TTC549 (cell line): ENCODE results near the gene CMTM1.
"Not testable (repeated sequence)": the region's sequence is repeated elsewhere in the genome, so short reads cannot be mapped to it uniquely, and the experiment has no call there.

Source experiments
- FAIRE-seq: peaks from 2 replicates; lab custom pipeline; 2012; peaks lifted over from hg19 to GRCh38; lab: Jason Lieb, UNC

CMTM1 gene

DNA sequence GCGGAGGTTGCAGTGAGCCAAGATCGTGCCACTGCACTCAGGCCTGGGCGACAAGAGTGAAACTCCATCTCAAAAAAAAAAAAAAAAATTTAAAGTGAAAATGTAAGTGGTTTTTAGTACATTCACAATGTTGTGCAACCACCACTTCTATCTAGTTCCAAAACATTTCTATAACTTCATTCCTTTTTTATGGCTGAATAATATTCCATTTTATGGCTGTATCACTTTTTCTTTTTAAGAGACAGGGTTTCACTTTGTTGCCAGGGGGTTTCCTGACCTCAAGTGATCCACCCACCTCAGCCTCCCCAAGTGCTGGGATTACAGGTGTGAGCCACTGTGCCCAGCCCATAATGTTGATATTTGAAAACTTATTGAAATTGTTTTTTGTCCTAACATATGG is 26.6 kb downstream of the CMTM1 start:
- FAIRE-seq = no peak

GRCh38 chr16:66594739-66595138 is 28.5 kb downstream of the CMTM1 start:
- FAIRE-seq = no peak

DNA sequence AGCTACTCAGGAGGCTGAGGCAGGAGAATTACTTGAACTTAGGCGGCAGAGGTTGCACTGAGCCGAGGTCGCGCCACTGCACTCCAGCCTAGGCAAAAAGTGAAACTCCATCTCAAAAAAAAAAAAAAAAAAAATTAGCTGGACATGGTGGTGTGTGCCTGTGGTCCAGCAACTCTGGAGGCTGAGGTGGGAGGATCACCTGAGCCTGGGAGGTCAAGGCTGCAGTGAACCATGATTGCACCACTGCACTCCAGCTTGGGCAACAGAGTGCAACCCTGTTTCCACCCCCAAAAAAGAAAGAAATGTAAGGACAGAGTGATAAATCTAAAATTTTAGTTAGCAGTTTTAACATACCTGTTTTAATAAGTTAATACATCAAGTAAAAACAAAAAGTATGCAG is 30.3 kb downstream of the CMTM1 start:
- not testable (repeated sequence) for FAIRE-seq

DNA sequence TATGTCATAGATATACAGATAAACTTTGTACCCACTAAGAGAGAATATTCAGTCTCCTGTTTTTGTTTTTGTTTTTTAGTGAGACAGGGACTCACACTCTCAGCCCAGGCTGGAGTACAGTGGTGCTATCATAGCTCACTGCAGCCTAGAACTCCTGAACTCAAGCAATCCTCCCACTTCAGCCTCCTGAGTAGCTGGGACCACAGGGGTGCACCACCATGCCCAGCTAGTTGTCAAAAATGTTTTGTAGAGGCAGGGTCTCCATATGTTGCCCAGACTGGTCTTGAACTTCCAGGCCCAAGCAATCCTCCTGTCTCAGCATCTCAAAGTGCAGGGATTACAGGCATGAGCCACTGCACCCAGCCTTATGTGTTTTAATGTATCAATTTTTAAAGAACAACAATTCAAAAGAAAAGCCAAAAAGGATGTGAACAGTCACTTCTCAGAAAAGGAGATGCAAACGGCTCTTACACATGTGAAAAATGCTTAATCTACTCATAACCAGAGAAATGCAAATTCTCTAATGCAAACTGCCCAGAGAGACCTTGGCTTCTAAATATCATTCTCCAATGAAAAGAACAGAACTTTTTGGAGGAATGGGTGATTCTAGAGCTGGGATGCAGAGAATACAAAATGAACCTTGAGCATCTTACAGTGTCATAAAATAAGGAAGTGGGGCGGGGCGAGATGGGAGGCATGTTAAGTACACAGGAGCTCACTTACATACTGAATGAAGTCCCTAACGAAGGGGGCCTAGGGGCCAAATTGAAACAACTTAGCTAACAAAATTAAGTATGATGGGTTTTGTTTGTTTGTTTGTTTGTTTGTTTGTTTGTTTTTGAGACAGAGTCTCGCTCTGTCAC is 31.0 kb downstream of the CMTM1 start:
- FAIRE-seq = no peak

DNA sequence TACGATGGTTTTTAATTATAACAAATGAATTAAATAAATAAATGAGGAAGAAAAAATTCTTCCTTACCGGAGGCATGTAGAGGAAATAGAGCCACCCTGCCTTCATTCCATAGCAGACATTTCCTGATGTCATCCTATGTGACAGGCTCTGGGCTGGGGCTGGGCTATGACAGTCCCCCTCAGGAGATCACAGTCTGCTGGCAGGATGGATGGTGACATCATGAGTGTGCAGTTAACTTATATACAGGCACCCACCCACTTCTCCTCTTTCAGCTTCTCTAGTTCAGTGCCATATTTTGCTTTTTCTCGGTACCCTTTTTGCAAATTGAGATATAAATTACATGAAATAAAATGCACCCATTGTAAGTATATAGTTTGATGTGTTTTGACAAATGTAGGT is 31.9 kb downstream of the CMTM1 start:
- no peak for FAIRE-seq

GRCh38 chr16:66599726-66600125 is 33.5 kb downstream of the CMTM1 start:
- no peak for FAIRE-seq

- FAIRE-seq = no peak
These were observed 34.2 kb downstream of the CMTM1 start for GRCh38 chr16:66600477-66600876.

- no peak for FAIRE-seq
These were observed 35.2 kb downstream of the CMTM1 start for GRCh38 chr16:66601471-66601870.

DNA sequence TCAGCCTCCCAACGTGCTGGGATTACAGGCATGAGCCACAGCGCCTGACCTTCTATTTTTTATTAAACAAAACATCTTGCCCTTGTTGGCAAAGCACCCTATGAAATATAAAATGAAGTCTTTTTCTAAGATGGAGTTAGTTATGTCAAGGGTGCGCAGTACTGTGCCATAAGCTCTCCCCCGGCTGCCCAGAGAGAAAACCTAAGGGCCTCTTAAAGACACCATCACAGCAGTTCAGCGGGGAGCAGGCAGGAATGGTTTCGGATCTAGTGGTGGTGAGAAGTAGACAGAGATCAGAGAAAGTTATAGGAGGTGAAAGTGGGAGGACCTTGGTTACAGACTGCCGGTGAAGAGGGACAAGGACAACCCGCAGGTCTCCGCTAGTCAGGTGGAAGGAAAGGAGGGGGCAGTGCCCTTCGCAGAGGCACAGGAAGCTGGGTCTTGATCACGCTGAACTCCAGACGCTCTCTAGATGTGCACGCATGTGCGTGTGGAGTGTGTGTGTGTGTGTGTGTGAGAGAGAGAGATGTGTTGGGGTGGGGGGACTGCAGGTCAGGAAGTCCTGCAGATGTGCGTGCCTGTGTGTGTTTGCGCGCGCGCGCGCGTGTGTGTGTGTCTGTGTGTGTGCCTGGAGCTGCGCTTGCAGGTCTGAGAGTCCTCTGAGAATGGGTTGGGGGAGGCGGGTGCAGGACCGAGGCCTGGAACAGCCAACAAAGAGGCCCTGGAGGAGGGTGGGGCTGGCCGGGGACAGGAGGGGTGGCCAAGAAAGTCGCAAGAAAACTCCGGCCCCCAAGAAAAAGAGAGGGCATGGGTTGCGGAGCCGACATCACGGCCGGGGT is 37.5 kb downstream of the CMTM1 start:
- FAIRE-seq = no peak

- no peak for FAIRE-seq
These were observed 38.3 kb downstream of the CMTM1 start, which contains the start of gene CMTM3 for GRCh38 chr16:66604376-66605176. CMTM3 (plus strand) TSS chr16:66604704; CDS start chr16:66604806, 102 bp downstream.

- no peak for FAIRE-seq
These were observed 39.1 kb downstream of the CMTM1 start for GRCh38 chr16:66605177-66605978.

- FAIRE-seq = no peak
These were observed 39.9 kb downstream of the CMTM1 start for GRCh38 chr16:66605979-66606751.

- FAIRE-seq = no peak
These were observed 42.3 kb downstream of the CMTM1 start for GRCh38 chr16:66608241-66609138.

DNA sequence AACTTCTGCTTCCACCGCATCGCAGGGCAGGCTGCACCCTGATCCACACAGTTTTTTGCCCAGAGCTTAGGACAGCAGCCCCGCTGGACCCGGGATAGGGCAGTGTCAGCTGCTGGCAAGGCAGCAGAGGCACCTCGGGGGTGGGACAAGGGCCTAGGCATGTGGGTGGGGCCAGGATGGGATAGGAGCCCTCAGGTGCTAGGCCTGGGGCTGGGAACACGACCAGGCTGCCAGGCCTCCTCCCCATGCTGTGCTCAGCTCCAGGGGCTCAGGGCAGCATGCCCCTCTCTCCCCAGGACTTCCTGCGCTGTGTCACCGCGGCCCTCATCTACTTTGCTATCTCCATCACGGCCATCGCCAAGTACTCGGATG is 42.9 kb downstream of the CMTM1 start:
- FAIRE-seq = no peak

DNA sequence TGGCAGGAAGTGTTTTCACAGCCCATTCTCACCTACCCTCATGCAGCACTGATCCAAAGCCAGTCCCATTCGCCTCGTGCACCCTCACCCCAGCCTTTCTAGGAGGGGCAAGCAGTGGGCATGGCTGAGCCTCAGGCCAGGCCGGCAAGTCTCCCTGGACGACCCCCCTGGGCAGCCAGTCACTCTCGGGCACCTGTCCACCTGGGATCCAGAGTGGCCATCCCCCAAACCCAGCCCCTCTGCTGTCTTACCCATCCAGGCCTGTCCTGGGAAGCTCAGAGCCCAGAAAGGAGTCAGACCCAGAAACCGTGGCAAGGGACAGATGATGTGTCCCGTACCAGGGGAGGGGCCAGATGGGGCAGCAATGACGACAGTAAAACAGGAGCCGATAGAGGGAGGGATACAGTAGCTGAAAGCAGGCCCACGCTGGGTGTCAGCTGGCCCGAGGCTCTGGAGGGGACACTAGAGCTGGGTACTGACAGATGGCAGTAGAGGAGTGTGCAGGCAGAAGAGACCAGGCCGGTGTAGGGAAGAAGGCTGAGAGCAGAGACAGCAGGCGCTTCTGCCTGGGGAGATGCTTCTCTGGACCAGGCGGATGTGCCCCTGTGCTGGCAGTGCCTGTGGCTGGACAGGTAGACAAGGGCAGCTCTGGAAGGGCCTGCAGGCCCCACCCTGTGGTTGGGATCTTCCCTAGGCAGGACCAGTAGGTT is 44.0 kb downstream of the CMTM1 start:
- FAIRE-seq = no peak

GRCh38 chr16:66611911-66612310 is 45.7 kb downstream of the CMTM1 start:
- FAIRE-seq = not testable (repeated sequence)

DNA sequence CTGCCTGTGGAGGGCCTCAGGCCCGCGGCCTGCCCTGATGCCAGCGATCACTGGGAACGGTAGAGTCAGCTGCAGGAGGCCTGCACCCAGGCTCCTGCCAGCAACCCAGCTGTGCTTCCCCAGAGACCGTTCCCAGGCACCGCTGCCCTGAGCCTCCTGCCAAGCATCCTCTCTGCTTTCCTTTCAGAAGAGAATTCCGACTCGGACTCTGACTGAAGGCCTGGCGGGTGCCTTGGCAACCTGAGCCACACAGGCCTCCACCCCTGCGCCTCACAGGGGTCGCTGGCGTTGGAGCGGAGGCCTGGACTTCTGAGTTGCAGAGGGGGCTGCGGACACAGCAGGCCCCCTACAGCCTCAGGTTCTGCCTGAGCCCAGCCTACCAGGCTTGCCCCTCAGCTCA is 46.2 kb downstream of the CMTM1 start:
- FAIRE-seq = no peak

DNA sequence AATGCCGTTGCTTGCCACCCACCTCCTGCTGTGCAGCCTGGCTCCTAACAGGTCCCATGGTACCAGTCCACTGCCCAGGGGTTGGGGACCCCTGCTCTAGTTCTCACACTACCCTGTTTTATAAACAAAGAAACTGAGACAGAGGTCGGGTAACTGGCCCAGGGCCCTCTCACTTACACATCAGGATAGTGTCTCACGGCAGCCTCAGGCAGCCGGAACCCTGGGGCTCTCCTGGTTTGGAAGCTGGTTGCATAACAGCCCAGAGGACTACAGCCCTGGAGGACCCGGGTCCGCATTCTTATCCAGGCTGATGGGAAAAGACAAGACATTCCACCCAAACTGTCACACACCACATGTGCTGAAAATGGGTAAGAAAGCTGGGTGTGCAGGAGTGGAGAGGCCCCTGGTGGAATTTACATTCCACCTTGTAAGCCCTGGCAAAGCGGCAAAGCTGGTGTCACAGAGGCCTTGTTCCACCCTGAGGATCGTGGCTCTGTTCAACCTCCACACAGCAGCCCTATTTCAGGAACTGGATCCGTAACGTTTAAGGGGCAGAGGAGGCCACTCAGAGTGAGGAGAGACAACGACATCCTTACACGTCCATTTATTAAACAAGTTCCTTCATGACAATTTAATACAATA is 48.0 kb downstream of the CMTM1 start:
- FAIRE-seq = no peak

DNA sequence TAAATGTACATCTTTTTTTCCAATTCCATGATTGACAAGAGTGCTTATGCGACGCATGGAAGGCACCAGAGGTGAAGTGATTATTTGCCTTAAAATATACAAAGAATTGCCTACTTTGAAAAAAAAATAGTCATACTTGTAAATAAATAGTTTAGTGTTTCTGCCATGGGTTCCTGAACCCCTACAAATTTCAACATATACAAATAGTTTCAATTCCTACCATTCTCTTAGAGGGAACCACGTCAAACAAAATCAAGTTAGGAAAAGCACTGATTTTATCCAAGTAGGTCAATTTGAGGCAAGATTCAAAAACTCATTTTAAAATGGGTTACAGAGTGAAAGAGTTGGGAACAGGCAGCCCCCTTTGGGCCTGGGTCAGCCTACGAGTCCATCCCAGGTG is 49.9 kb downstream of the CMTM1 start:
- FAIRE-seq = no peak
